Fibroblast of lung (primary cell): Measurements from ENCODE around the gene AMFR. TPM values are rescaled to one million over a fixed set of nuclear protein-coding genes. Genes with fewer than 3 reads are reported as not detected.

ENCODE experiments used
- DNase-seq, 2 donors: peaks; one replicate each; pipeline versions ENCODE4 v3.0.0 to v3.0.0-alpha.2; 2010; ENCODE audit warnings: low read depth in 2 of 2
- H2AFZ ChIP-seq: 2 replicates; pipeline ENCODE4 v1.5.1; 2012; ENCODE audit warnings: low read length, control low read depth, inconsistent platforms
- H3K27ac ChIP-seq: 2 replicates; pipeline ENCODE4 v1.5.1; 2011; ENCODE audit warnings: low read length, control low read depth; ENCODE audit not compliant: insufficient read depth
- H3K27me3 ChIP-seq: 2 replicates; pipeline ENCODE4 v1.5.1; 2011; ENCODE audit warnings: mild to moderate bottlenecking, low read length; ENCODE audit not compliant: control insufficient read depth, insufficient read depth
- H3K36me3 ChIP-seq: 2 replicates; pipeline ENCODE4 v1.5.1; 2011; ENCODE audit warnings: low read length; ENCODE audit not compliant: control insufficient read depth, insufficient read depth
- H3K4me1 ChIP-seq: 2 replicates; pipeline ENCODE4 v1.5.1; 2011; ENCODE audit warnings: low read length; ENCODE audit not compliant: control insufficient read depth, insufficient read depth; ENCODE audit errors: extremely low read depth
- H3K4me2 ChIP-seq: 2 replicates; pipeline ENCODE4 v1.5.1; 2011; ENCODE audit warnings: low read length, control low read depth; ENCODE audit not compliant: insufficient read depth; ENCODE audit errors: extremely low read depth
- H3K4me3 ChIP-seq, 4 experiments: fragments of 200-600 bp in 1 of 4; sonication (generic) in 1 of 4; replicated peaks in 1 of 4; 2 replicates each; pipeline ENCODE4 v1.5.1; 2011 to 2016; ENCODE audit warnings: low read length in 4 of 4, low read depth in 3 of 4, mild to moderate bottlenecking in 3 of 4, control low read depth in 2 of 4, inconsistent platforms in 1 of 4, mixed read lengths in 1 of 4; ENCODE audit not compliant: insufficient read depth in 1 of 4; ENCODE audit errors: control extremely low read depth in 1 of 4
- H3K79me2 ChIP-seq: 2 replicates; pipeline ENCODE4 v1.5.1; 2012; ENCODE audit warnings: mild to moderate bottlenecking, low read length, inconsistent platforms; ENCODE audit not compliant: control insufficient read depth, insufficient read depth
- H3K9ac ChIP-seq: 2 replicates; pipeline ENCODE4 v1.5.1; 2011; ENCODE audit warnings: mild to moderate bottlenecking, low read length, control low read depth; ENCODE audit not compliant: insufficient read depth
- H3K9me3 ChIP-seq: 2 replicates; pipeline ENCODE4 v1.5.1; 2012; ENCODE audit warnings: low read depth, low read length; ENCODE audit not compliant: control insufficient read depth, insufficient read depth
- H4K20me1 ChIP-seq: 2 replicates; pipeline ENCODE4 v1.5.1; 2011; ENCODE audit warnings: low read length; ENCODE audit not compliant: control insufficient read depth, insufficient read depth; ENCODE audit errors: extremely low read depth
- EZH2 ChIP-seq: IDR thresholded peaks from 2 replicates; pipeline ENCODE4 v1.5.1; 2012; ENCODE audit warnings: low read length, control low read depth, mild to moderate bottlenecking; ENCODE audit errors: missing control alignments
- polyA plus RNA-seq, 2 donors: library from polyadenylated mRNA; depleted of rRNA in 1 of 2; stranded (reverse) in 1 of 2; unstranded in 1 of 2; fragments of >200 nt; gene quantifications; 2 replicates each; pipeline ENCODE4 v1.2.1, GENCODE V29; 2011 to 2012; ENCODE audit warnings: missing spikeins in 1 of 2
- total RNA-seq: library from RNA; depleted of rRNA; stranded (reverse); fragments of >200 nt; gene quantifications from 2 replicates; pipeline ENCODE4 v1.2.1, GENCODE V29; 2014
- TF ChIP-seq, protein P1 (sequence below), 2 donors: IDR thresholded peaks in 1 of 2; conservative IDR thresholded peaks in 1 of 2; 1 replicate in 1 of 2; 2 replicates in 1 of 2; pipeline ENCODE4 v1.5.1; 2011 to 2012; ENCODE audit warnings: low read length in 2 of 2, control low read depth in 1 of 2, inconsistent platforms in 1 of 2, low read depth in 1 of 2, mild to moderate bottlenecking in 1 of 2

The AMFR gene
- total and polyA plus RNA-seq, 2 donors (not counting 1 experiment from before 2014, with no cell fraction given) = 75.9 to 413 TPM

DNA sequence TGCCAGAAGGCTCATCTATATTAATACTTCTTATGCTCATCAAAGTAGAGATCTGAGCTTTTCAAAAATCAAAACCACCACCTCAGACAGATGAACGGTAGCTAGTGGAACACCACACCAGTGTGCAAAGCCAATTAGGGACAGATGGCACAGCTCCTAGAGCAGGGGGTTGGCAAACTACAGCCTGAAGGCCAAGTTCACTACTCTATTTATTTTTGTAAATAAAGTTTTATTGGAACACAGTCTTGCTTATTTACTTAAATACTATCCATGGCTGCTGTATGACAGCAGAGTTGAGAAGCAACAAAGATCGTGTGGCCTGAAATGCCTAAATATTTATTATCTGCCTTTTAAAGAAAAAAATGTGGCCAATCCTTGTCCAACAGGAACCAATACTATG, 56.8 kb downstream of the AMFR start:
- no peak for TF ChIP-seq EZH2
- TF ChIP-seq, protein P1, sequence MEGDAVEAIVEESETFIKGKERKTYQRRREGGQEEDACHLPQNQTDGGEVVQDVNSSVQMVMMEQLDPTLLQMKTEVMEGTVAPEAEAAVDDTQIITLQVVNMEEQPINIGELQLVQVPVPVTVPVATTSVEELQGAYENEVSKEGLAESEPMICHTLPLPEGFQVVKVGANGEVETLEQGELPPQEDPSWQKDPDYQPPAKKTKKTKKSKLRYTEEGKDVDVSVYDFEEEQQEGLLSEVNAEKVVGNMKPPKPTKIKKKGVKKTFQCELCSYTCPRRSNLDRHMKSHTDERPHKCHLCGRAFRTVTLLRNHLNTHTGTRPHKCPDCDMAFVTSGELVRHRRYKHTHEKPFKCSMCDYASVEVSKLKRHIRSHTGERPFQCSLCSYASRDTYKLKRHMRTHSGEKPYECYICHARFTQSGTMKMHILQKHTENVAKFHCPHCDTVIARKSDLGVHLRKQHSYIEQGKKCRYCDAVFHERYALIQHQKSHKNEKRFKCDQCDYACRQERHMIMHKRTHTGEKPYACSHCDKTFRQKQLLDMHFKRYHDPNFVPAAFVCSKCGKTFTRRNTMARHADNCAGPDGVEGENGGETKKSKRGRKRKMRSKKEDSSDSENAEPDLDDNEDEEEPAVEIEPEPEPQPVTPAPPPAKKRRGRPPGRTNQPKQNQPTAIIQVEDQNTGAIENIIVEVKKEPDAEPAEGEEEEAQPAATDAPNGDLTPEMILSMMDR (conservative IDR thresholded peaks at IDR 0.05 in 1 of 2, IDR thresholded peaks at IDR 0.05 in 1 of 2; ENCODE audit: low read depth in 1 of 2, low read length in 2 of 2) = no peak
- Histone ChIP-seq H3K4me2 (no peak overlapping the region), H4K20me1 (no peaks in the 10 kb centered on the region), H3K4me1 (peaks cover 13% of the 10 kb centered on the region), H2AFZ (no peak overlapping the region), H3K9me3 (no peaks in the 10 kb centered on the region), H3K9ac (no peak overlapping the region), H3K36me3 (peaks cover 10% of the 10 kb centered on the region), H3K27me3 (no peaks in the 10 kb centered on the region), H3K4me3 (no peak overlapping the region), H3K79me2 (peaks cover 3% of the 10 kb centered on the region), H3K27ac (no peak overlapping the region)
- DNase-seq = no peak

DNA sequence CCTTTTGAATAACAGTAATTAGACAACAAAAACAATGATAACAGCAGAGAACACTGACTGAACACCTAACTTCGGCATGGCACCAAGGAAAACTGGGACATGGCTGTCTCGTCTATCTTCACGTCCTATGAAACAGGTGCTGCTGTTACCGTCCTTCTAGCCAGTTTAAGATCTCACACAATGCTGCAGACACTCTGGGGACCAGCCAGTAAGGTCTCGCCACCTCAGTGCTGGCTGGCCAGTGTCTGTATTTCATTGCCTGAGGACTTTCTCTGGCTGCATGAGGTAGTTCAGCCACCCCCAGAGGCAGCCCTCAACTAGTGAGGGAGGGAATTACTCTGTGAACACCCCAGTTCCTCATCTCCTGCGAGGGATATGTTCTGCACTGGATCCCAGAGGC, 57.6 kb downstream of the AMFR start:
- Histone ChIP-seq H3K27me3 (no peaks in the 10 kb centered on the region), H3K27ac (no peak overlapping the region), H2AFZ (no peak overlapping the region), H3K4me1 (peaks cover 13% of the 10 kb centered on the region), H3K79me2 (no peaks in the 10 kb centered on the region), H4K20me1 (no peaks in the 10 kb centered on the region), H3K9me3 (no peaks in the 10 kb centered on the region), H3K36me3 (peaks cover 10% of the 10 kb centered on the region), H3K4me2 (no peak overlapping the region), H3K9ac (no peak overlapping the region), H3K4me3 (no peak overlapping the region)
- TF ChIP-seq EZH2 = no peak
- TF ChIP-seq, protein P1 (conservative IDR thresholded peaks at IDR 0.05 in 1 of 2, IDR thresholded peaks at IDR 0.05 in 1 of 2; ENCODE audit: low read depth in 1 of 2, low read length in 2 of 2) = no peak
- DNase-seq = no peak

- Histone ChIP-seq H2AFZ (no peak overlapping the region), H3K9ac (no peak overlapping the region), H3K9me3 (no peaks in the 10 kb centered on the region), H3K4me1 (peaks cover 13% of the 10 kb centered on the region), H3K4me2 (no peak overlapping the region), H3K79me2 (no peaks in the 10 kb centered on the region), H3K27ac (no peak overlapping the region), H3K36me3 (peaks cover 16% of the 10 kb centered on the region), H3K27me3 (no peaks in the 10 kb centered on the region), H3K4me3 (no peak overlapping the region), H4K20me1 (no peaks in the 10 kb centered on the region)
- TF ChIP-seq, protein P1 (conservative IDR thresholded peaks at IDR 0.05 in 1 of 2, IDR thresholded peaks at IDR 0.05 in 1 of 2; ENCODE audit: low read depth in 1 of 2, low read length in 2 of 2) = no peak
- no peak for TF ChIP-seq EZH2
- DNase-seq = no peak
Measured at GRCh38 chr16:56366945-56367344, 58.4 kb downstream of the AMFR start.
